H1 (cell line): ENCODE results near the gene KCTD11. TPM values are rescaled to one million over a fixed set of nuclear protein-coding genes. Genes with fewer than 3 reads are reported as not detected.

Source experiments
- RBBP5 ChIP-seq: IDR thresholded peaks from 2 replicates; pipeline ENCODE4 v1.7.1; 2012; ENCODE audit warnings: low read depth, mild to moderate bottlenecking, inconsistent platforms, low read length, moderate library complexity, borderline replicate concordance
- polyA plus RNA-seq, 7 experiments: library from polyadenylated mRNA; depleted of rRNA in 3 of 7; stranded (reverse) in 5 of 7; unstranded in 2 of 7; fragments of >200 nt in 5 of 7; fragments of 200-250 nt in 2 of 7; gene quantifications; 1 replicate in 5 of 7; 2 replicates in 1 of 7; 4 replicates in 1 of 7; pipeline versions ENCODE4 v1.2.1 to v1.2.3, GENCODE V29; 2011 to 2013; ENCODE audit warnings: missing spikeins in 2 of 7, mixed read lengths in 2 of 7
- total RNA-seq: library from RNA; stranded (reverse); fragmentation: NEBNext Ultra II Directional; extraction: Animal tissue kit (Norgen Biotek cat#: 25700); gene quantifications from 2 replicates; pipeline ENCODE4 v1.2.1, GENCODE V29; 2021
- TF ChIP-seq, protein P1 (sequence below): fragments of 300-600 bp; sonication (generic); IDR thresholded peaks from 2 replicates; pipeline ENCODE4 v1.7.1; 2012; ENCODE audit warnings: low read length, moderate library complexity, mild to moderate bottlenecking, inconsistent platforms; ENCODE audit not compliant: insufficient replicate concordance
- TF ChIP-seq, protein P2 (sequence below), 3 experiments: IDR thresholded peaks; 1 replicate in 2 of 3; 2 replicates in 1 of 3; pipeline versions ENCODE4 v1.5.1 to v1.6.1; 2011; ENCODE audit warnings: low read length in 3 of 3, mild to moderate bottlenecking in 3 of 3, inconsistent platforms in 2 of 3, low read depth in 1 of 3, moderate library complexity in 1 of 3; ENCODE audit not compliant: insufficient read depth in 1 of 3; ENCODE audit errors: control extremely low read depth in 1 of 3

KCTD11 gene
- total and polyA plus RNA-seq, 2 of the 8 experiments (the other 6 are each of a cell fraction or from before 2014, with no cell fraction given) = 8.6 to 9.2 TPM

DNA sequence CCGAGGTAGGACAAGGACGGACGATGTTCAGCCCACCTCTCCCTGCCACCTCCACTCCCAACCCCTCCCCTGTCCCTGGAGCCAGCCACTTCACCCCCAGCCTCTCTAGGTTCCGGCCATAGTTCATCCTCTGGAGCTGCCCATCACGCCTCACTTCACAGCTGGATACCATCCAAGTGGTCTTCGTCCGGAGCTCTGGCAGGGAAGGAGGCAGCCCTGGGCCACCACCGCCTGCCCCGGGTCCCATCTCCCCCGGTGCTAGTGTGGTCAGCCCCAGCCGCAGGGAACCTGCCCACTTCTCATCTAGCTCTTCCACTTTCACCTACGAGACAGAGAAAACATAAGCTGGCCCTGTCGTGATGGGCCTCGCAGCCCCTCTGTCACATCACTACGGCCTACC, 30.5 kb upstream of the KCTD11 start (continued):
- TF ChIP-seq, protein P1, sequence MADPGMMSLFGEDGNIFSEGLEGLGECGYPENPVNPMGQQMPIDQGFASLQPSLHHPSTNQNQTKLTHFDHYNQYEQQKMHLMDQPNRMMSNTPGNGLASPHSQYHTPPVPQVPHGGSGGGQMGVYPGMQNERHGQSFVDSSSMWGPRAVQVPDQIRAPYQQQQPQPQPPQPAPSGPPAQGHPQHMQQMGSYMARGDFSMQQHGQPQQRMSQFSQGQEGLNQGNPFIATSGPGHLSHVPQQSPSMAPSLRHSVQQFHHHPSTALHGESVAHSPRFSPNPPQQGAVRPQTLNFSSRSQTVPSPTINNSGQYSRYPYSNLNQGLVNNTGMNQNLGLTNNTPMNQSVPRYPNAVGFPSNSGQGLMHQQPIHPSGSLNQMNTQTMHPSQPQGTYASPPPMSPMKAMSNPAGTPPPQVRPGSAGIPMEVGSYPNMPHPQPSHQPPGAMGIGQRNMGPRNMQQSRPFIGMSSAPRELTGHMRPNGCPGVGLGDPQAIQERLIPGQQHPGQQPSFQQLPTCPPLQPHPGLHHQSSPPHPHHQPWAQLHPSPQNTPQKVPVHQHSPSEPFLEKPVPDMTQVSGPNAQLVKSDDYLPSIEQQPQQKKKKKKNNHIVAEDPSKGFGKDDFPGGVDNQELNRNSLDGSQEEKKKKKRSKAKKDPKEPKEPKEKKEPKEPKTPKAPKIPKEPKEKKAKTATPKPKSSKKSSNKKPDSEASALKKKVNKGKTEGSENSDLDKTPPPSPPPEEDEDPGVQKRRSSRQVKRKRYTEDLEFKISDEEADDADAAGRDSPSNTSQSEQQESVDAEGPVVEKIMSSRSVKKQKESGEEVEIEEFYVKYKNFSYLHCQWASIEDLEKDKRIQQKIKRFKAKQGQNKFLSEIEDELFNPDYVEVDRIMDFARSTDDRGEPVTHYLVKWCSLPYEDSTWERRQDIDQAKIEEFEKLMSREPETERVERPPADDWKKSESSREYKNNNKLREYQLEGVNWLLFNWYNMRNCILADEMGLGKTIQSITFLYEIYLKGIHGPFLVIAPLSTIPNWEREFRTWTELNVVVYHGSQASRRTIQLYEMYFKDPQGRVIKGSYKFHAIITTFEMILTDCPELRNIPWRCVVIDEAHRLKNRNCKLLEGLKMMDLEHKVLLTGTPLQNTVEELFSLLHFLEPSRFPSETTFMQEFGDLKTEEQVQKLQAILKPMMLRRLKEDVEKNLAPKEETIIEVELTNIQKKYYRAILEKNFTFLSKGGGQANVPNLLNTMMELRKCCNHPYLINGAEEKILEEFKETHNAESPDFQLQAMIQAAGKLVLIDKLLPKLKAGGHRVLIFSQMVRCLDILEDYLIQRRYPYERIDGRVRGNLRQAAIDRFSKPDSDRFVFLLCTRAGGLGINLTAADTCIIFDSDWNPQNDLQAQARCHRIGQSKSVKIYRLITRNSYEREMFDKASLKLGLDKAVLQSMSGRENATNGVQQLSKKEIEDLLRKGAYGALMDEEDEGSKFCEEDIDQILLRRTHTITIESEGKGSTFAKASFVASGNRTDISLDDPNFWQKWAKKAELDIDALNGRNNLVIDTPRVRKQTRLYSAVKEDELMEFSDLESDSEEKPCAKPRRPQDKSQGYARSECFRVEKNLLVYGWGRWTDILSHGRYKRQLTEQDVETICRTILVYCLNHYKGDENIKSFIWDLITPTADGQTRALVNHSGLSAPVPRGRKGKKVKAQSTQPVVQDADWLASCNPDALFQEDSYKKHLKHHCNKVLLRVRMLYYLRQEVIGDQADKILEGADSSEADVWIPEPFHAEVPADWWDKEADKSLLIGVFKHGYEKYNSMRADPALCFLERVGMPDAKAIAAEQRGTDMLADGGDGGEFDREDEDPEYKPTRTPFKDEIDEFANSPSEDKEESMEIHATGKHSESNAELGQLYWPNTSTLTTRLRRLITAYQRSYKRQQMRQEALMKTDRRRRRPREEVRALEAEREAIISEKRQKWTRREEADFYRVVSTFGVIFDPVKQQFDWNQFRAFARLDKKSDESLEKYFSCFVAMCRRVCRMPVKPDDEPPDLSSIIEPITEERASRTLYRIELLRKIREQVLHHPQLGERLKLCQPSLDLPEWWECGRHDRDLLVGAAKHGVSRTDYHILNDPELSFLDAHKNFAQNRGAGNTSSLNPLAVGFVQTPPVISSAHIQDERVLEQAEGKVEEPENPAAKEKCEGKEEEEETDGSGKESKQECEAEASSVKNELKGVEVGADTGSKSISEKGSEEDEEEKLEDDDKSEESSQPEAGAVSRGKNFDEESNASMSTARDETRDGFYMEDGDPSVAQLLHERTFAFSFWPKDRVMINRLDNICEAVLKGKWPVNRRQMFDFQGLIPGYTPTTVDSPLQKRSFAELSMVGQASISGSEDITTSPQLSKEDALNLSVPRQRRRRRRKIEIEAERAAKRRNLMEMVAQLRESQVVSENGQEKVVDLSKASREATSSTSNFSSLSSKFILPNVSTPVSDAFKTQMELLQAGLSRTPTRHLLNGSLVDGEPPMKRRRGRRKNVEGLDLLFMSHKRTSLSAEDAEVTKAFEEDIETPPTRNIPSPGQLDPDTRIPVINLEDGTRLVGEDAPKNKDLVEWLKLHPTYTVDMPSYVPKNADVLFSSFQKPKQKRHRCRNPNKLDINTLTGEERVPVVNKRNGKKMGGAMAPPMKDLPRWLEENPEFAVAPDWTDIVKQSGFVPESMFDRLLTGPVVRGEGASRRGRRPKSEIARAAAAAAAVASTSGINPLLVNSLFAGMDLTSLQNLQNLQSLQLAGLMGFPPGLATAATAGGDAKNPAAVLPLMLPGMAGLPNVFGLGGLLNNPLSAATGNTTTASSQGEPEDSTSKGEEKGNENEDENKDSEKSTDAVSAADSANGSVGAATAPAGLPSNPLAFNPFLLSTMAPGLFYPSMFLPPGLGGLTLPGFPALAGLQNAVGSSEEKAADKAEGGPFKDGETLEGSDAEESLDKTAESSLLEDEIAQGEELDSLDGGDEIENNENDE = no peak
- TF ChIP-seq, protein P2, sequence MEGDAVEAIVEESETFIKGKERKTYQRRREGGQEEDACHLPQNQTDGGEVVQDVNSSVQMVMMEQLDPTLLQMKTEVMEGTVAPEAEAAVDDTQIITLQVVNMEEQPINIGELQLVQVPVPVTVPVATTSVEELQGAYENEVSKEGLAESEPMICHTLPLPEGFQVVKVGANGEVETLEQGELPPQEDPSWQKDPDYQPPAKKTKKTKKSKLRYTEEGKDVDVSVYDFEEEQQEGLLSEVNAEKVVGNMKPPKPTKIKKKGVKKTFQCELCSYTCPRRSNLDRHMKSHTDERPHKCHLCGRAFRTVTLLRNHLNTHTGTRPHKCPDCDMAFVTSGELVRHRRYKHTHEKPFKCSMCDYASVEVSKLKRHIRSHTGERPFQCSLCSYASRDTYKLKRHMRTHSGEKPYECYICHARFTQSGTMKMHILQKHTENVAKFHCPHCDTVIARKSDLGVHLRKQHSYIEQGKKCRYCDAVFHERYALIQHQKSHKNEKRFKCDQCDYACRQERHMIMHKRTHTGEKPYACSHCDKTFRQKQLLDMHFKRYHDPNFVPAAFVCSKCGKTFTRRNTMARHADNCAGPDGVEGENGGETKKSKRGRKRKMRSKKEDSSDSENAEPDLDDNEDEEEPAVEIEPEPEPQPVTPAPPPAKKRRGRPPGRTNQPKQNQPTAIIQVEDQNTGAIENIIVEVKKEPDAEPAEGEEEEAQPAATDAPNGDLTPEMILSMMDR (IDR thresholded peaks at IDR 0.05; ENCODE audit: control extremely low read depth in 1 of 3, insufficient read depth in 1 of 3, low read depth in 1 of 3, low read length in 3 of 3) = no peak
- TF ChIP-seq RBBP5 = no peak
